ENCODE results near the gene PTPA.
"Not testable (repeated sequence)": the region's sequence is repeated elsewhere in the genome, so short reads cannot be mapped to it uniquely, and the experiment has no call there.

PTPA gene

GRCh38 chr9:129128689-129129088, 17.5 kb downstream of the PTPA start:
- DNase-seq (ENCODE audit: low read depth), result no peak
- no peak overlapping the region for H3K4me3 ChIP-seq (ENCODE audit: control insufficient read depth, low read depth, low read length)
- TF ChIP-seq CTCF (IDR thresholded peaks at IDR 0.05; ENCODE audit: control insufficient read depth, insufficient read depth, low read depth, low read length, missing control alignments), result no peak

- not testable (repeated sequence) for H3K4me3 ChIP-seq (ENCODE audit: control insufficient read depth, low read depth, low read length); DNase-seq (ENCODE audit: low read depth)
These were observed 19.1 kb downstream of the PTPA start for GRCh38 chr9:129130271-129130670.

GRCh38 chr9:129130791-129131190, 19.6 kb downstream of the PTPA start:
- no peak overlapping the region for H3K4me3 ChIP-seq (ENCODE audit: control insufficient read depth, low read depth, low read length)
- DNase-seq (ENCODE audit: low read depth), result no peak
- TF ChIP-seq CTCF (IDR thresholded peaks at IDR 0.05; ENCODE audit: control insufficient read depth, insufficient read depth, low read depth, low read length, missing control alignments), result no peak

- no peak for DNase-seq (ENCODE audit: low read depth)
- TF ChIP-seq CTCF (IDR thresholded peaks at IDR 0.05; ENCODE audit: control insufficient read depth, insufficient read depth, low read depth, low read length, missing control alignments), result peak; percentile 99
- no peak overlapping the region for H3K4me3 ChIP-seq (ENCODE audit: control insufficient read depth, low read depth, low read length)
These were observed 20.3 kb downstream of the PTPA start for GRCh38 chr9:129131300-129132145.

GRCh38 chr9:129133082-129133481, 21.9 kb downstream of the PTPA start:
- DNase-seq (ENCODE audit: low read depth), result no peak
- no peak overlapping the region for H3K4me3 ChIP-seq (ENCODE audit: control insufficient read depth, low read depth, low read length)
- no peak for TF ChIP-seq CTCF (IDR thresholded peaks at IDR 0.05; ENCODE audit: control insufficient read depth, insufficient read depth, low read depth, low read length, missing control alignments)

- no peak for TF ChIP-seq CTCF (IDR thresholded peaks at IDR 0.05; ENCODE audit: control insufficient read depth, insufficient read depth, low read depth, low read length, missing control alignments)
- no peak for DNase-seq (ENCODE audit: low read depth)
- H3K4me3 ChIP-seq (ENCODE audit: control insufficient read depth, low read depth, low read length), result no peak overlapping the region
These were observed 24.3 kb downstream of the PTPA start for GRCh38 chr9:129135476-129135875.

GRCh38 chr9:129136446-129137035, 25.3 kb downstream of the PTPA start:
- no peak for TF ChIP-seq CTCF (IDR thresholded peaks at IDR 0.05; ENCODE audit: control insufficient read depth, insufficient read depth, low read depth, low read length, missing control alignments)
- no peak for DNase-seq (ENCODE audit: low read depth)
- no peak overlapping the region for H3K4me3 ChIP-seq (ENCODE audit: control insufficient read depth, low read depth, low read length)
